ACHN (cell line): Measurements from ENCODE around the gene NAT8L.

Experiments
- DNase-seq: peaks from one replicate; pipeline ENCODE4 v3.0.0-alpha.2; 2015
- in situ Hi-C: cut with HindIII; loops from 2 replicates; pipeline ENCODE4 v1.10.0; 2017; ENCODE audit warnings: low sequenced_read_pairs, low pct_ligation_motif_present, low pct_unique_long_range_greater_than_20kb

Gene NAT8L

DNA sequence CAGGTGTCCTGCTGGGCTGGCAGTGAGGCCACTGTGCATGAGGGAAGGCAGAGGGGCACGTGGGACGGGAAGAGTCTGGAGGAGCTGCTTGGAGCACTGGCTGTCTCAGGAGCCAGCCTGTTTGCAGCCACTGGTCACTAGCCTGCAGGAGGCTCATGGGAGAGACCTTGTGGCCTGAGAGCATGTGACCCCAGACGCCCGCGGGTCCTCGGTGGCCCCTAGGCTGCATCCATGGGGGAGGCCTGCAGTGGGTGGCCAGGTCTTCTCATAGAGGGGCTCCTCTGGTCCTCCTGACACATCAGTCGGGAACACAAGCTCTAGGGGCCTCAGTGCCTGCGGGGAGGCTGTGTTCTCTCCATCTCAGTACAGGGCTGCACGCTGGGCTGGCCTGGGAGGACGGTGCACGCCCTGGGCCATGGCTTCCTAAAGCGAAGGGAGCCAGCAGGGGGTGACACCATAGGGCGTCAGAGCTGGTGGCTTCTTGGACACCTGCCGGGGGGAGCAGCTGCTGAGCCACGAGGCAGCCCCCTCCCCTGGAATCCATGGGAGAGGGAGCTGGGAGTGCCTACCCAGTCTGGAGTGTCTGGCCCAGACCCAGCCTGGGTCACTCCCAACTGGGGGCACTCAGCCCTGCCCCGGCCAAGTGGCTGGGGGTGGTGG, 12.3 kb downstream of the NAT8L start:
- DNase-seq, result no peak
- in situ Hi-C loops, result no loop called here

DNA sequence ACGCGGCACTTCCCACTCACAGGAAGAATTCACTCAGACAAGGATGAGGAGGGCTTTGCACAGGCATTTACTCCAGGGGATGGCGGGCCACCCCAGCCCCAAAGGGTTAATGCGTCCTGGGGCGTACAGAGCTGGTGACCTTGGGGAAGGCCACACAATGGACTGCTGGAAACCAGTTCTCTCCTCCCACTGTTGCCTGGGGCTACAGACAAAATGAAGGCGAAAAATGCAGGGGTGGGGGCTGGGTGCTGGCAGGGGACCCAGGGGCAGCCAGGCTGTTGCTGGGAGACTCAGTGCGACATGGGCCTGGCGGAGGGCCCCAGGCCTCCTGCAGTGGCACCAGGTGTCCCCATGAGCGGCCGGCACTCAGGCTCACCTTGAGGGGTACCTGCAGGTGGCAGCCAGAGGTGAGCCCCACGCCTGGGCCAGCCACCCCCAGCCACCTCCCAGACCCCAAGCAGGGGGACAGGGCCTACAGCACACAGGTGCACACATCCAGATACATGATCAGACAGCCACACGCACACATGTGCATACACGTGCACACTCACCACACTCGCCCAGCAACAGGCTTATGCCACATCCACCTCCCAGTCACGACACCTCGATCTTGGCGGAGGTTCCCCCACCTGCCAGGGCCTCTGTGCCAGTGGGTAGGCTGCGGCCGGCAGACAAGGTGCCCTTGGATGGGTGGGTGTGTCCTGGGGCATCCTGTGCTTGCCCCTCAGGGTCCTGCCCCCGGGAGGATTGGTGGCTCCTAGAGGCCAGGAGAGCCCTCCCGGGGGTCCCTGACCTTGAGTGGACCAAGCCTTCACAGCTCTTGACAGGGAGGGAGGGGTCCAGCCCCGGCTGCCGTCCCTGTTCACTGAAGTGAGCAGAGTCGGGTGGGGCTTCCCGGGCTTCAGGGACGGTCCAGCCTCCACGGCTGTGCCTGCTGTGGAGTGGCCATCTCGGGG, 13.1 kb downstream of the NAT8L start:
- DNase-seq, result no peak
- in situ Hi-C loops, result no loop called here

DNA sequence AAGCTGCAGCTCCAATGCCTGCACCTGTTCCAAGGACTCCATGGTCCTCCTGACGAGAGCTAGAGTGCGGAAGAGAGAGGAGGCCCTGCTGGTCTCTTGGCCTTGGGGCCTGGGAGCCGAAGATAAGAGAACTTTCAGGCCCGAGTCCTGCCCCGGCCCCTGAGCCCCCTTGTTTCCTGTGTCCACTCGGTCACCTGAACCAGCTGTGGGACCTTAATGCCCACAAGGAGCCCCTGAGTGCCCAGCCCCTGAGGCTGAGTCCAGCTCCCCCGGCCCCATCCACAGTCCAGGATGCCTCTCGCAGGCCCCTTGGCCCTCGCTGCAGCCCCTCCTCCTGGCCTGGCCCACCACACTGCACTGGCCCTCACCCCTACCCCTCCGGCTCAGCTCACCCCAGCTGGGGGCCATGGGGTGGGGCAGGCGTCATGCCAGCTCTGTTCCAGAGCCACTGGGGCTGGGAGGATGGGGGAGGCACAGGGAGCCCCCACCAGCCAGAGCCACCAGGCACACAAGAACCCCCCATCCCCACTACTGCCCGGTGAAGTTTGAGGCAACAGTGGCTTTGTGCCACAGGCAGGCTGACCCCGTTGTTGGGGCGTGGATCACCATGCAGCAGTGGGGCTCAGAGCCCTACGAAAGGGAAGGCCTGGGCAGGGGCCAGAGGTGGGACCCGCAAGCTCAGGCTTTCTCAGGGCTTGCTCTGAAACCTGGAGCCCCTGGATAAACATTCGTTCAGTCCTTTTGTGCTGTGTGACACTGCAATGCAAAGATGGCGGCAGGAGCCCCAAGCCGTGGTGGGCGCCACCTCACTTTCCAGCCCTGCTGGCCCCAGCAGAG, 14.1 kb downstream of the NAT8L start:
- DNase-seq, result no peak
- in situ Hi-C loops, result no loop called here

DNA sequence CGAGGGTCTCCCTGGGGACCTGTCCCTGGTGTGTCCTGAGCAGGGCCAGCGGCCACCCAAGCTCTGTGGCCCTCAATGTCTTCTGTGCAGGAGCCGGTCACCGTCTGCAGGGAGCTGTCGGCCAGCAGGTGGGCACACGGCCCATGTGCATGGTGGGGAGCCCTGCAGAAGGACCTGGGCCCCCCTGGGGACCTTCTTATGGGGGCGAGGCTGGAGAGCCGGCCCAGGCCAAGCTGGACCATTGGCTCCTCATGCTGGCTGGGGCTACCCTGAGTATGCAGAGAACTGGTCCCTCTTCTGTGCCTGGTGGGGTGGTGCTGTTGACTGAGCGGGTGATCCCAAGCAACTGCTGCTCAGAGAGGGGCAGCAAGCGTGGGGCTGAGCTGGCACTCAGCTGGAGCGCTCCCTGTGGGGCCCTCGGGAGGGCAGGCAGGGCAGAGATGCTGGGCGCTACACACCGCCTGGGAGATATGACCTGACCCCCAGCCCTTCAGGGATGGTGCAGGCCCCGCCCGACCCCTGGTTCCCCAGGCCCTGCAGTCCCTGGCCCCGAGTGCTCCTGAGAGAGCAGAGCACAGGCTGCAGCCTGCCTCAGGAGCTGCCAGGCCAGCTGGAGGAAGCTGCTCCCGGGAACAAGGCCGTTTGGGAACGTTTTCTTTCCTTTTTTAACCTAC, 14.8 kb downstream of the NAT8L start:
- DNase-seq, result no peak
- in situ Hi-C loops, result no loop called here

DNA sequence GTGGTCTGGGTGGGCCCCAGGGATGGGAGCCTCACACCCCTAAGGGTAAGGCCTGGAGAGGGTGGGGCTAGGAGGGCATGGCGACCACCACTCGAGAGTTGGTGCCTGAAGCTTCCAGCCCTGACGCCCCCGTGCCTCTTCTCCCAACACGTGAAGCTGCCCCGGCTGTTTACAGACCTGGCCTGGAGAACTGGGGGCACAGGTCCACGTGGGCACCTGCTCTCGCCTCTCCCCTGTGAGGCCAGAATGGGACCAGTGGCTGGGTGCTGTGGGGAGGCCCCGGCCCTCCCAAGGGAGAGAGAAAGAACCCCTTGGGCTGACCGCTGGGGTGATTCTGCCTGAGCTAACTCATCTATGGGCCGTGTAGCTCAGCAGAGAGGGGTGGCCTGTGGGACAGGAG, 15.5 kb downstream of the NAT8L start:
- in situ Hi-C loops, result no loop called here
- DNase-seq, result no peak

DNA sequence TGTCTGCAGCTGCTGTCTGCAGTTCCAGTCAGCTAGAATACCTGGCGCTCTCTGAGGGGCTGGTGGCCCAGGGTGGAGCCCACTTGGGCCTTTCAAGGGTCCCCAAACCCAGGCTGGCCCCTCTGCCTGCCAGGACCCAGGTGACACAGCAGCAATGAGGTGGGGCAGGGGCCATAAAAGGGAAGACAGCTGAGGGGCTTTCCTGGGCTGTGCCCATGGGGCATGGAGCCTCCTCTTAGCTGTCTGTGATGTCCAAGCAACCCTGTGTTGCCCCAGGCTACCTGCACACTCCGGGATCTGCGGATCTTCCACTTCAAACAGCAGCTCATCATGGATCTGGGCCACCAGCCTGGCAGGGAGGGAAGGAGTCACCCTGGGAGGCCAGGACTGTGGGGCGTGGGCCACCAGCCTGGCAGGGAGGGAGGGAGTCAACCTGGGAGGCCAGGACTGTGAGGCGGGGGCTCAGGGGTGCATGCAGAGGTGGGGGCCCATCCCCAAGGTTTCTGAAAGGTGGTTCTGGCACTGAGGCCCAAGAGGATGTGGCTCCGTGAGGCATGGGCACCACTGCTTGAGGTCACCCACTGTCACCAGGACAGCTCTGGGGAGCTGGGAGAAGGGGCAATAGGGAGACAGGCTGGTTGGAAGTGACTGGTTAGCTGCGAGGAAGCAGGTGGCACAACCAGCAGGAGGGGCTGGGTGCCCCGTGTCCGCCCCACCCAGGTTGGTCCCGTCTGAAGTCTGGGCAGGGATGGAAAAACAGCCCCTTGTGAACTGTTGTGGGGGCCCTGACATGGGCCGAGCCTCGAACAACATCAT, 16.3 kb downstream of the NAT8L start:
- DNase-seq, result no peak
- in situ Hi-C loops, result no loop called here

DNA sequence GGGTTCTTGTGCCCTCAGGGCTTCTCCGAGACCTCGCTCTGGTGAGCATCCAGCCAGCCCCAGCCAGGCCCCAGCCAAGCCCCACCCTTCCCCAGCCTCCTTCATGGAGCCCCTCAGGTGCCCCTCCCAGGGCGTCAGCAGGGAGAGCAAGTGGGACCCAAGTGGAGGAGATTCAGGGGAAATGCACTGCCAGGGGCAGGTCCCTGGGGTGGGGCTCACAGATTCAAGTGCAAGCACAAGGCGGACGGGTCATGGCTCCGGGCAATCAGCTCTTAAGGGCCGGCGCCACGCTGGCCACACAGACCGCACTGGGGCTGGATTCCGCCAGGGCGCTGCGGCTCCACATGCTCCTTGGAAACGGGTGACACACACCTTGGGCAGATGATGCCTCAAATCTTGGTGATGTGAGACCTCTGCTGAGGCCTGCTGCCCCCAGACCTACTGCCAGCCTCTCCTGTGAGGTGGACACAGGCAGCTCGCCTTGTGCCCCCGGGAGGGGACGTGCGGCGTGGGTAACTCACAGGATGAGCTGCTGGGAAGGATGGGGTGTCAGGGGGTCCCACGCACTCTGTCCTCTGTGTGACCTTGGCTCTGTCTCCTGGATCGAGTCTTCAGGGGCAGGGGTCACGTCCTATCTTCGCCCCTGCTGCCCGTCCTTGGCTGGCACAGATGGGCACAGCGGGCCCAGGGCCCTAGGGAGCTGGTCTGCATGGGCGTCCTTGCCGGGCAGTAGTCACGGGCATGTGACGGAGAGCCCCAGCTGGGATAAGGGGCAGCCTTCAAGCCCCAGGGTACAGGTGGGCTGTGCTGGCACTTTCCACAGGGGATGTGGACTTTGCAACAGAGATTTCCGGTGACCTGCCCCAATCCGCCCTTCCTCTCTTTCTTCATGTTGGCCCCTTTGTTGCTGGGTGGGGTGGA, 17.1 kb downstream of the NAT8L start:
- no peak for DNase-seq
- in situ Hi-C loops, result no loop called here

DNA sequence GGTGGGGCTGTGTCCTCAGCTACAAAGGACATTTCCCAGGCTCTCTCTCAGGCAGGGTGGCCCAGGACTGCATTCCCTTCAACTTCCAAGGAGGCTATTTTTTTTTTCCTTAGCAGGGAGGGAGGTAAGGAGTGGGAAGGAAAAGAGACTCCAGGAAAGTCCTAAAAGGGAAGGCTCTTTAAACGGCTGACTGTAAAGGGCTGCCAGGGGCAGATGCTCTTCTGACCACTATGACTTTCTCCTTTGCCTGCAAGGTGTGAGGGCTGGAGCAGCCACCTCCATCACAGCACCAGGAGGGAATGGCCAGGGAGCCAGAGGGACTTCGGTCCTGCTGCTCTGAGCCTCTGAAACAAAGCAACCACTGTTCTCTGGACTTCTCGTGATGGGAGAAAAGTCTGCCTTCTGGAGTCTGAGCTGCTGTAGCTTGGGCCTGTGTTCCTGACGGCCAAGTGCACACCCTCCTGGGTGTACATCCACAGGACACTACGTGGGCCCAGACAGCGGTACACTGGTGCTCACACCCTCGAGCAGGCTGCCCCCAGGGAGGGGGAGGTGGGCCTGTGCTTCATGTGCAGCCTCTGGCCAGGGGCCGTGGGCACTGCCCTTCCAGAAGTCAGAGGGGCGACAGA, 17.9 kb downstream of the NAT8L start:
- DNase-seq, result no peak
- in situ Hi-C loops, result no loop called here

DNA sequence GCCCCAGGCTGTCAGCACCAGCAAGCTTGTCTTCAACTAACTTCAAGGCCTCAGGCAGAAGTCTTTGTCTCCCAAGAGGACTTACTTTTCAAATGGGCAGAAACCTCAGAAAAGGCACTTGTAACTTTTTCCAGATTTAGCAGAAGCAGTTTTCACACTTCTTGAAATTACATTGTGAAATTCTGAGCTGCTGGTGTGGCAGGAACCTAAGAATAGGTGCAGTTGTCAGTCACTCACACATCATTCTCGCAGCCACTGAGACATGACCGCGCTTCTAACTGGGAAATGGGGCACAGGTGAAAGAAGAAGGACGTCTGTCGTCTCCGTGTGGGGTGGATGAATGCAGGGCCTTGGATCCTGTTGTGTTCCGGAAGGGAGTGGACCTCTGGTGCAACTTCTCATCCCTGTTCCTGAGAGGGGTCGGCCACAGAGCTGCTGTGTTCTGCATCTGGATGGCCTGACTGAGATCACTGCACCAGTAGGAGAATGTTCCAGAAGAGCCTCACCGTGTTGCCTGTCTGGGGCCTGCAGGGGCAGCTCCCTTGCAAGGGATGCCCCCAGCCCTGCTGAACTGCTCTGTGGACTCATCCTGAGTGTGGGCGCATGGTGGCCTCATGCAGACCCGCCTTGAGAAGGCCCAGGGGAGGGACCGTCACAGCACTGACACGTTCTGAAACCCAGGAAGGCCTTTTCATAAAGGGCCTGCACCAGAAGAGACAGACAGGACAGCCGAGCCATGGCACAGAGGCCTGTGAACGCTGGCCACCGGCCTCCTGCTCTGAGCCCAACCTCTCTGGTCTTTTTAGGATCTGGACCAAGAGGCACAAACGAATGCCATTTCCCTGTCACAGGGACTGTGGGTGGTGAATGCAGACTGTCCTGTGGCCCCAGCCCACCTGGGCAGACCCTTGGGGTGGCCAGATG, 18.7 kb downstream of the NAT8L start:
- DNase-seq, result no peak
- in situ Hi-C loops, result no loop called here

DNA sequence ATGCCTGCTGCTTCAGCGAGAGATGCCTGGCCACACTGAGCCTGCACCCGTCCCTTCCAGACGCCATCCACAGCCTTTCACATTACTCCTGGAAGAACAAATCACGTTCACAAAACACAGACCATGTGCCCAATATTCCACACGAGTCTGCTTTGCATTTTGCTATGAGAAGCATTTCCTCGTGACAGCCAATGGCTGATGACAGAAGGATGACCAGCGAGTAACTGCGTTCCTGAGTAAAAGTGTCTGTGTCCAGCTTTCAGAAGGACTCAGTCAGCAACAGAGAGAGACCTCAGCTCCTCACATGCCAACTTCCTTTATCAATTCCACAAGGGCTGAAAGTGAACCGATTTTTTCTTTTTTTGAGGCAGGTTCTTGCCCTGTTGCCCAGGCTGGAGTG, 19.5 kb downstream of the NAT8L start:
- in situ Hi-C loops, result no loop called here
- DNase-seq, result no peak

DNA sequence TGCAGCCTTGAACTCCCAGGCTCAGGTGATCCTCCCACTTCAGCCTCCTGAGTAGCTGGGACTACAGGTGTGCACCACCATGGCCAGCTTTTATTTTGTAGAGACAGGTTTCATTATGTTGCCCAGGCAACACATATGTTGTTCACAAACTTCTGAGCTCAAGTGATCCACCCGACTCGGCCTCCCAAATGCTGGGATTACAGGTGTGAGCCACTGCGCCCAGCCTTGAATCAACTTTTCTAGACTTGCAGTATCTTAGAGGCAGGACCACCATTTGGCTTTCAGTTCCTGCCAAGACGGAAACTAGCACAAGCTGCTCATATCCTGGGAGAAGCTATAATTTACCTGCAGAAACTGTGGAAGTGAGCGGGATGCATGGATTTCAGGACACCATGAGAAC, 19.9 kb downstream of the NAT8L start:
- in situ Hi-C loops, result no loop called here
- DNase-seq, result no peak

DNA sequence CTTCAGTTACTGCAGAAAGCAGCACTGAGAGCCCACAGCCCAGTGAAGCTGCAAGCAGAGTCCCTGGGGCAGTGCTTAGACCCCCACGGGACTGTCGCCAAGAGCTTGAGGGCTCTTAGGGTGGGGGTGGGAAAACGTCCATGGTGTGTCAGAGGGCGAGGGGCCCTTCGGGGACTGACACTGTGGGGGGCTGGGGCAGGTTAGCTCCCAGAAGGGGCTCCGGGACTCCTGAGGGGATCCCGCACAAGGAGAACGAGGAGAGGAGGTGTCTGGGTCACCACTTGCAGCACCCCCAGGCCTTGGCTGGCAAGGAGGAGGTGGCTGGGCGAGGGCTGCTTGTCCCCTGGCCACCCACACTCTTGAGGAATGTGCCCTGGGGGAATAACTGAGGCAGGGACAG, 20.8 kb downstream of the NAT8L start:
- in situ Hi-C loops, result no loop called here

DNA sequence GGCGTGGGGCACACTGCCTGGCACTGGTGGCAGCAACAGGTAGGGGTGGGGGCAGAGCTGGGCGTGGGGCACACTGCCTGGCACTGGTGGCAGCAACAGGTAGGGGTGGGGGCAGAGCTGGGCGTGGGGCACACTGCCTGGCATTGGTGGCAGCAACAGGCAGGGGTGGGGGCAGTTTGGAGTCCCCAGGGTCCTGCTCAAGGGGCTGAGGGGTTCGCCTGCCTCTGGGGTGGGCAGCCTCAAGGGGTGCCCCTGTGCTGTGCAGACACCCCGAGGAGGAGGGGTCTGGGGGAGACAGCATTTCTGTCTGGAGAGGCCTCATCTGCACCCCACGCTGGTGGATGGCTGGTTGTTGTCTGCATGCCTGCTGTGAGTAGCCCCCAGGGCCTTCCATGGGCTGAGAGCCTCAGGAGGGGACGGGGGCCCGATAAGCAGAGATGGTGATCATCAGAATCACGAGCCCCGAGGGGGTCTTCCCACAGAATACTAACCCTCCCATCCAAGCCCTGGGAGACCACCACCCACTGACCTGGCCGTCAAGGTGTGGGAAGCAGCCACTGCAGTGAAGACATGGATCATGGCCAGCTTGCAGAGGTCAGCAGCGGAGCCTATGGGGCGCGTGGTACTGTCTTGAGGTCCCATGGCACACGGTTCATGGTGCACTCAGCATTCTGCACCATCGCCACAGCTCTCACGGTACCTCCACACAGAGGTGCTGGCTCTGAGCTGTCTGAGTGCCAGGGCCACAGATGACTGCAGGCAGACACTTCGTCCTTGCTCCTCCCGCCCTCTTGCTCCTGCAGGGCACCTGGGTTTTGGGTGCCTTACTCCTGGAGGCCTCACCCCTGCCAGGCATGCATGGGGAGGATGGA, 21.5 kb downstream of the NAT8L start:
- DNase-seq, result no peak
- in situ Hi-C loops, result no loop called here

More for the DNA sequence above, 20.8 kb downstream of the NAT8L start:
- no peak for DNase-seq

DNA sequence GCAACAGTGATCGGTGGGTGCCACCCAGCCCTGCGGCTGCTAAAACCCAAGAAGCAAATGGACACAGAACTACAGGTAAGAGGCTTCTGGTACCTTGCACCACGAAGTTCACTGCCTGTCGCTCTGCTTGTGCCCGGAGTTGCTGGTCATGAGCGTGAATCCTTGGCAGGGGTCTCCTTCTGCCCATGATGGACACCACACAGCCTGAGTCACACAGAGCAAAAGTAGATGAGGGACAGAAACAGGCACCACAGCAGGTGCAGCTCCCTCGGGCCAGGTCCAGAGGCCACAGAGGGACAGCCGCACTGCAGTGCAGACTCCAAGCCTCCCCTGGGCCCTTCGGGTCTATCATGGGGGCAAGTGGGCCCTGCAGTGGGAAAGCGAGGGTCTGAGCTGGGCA, 22.4 kb downstream of the NAT8L start:
- in situ Hi-C loops, result no loop called here
- no peak for DNase-seq

DNA sequence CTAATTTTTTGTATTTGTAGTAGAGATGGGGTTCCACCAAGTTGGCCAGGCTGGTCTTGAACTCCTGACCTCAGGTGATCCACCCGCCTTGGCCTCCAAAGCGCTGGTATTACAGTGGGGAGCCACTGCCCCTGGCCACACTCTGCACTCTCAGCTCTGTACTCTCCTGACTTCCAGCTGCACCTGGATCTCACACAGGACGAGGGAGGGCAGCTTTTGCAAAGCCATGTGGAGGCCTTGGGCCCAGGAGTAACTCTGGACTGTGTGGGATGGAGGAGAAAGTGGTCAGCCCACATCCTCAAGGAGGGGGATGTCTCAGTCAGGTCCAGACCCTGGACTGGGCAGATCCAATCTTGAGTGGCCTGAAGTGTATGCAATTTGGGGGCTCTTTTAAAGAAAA, 23.0 kb downstream of the NAT8L start:
- no peak for DNase-seq
- in situ Hi-C loops, result no loop called here
